OCI-LY7 (cell line): ENCODE measurements around the gene AHNAK2.

Experiments used
- CTCF ChIP-seq: fragments of 200-600 bp; sonication (generic); conservative IDR thresholded peaks from 2 replicates; pipeline ENCODE4 v1.5.1; 2014; ENCODE audit warnings: mild to moderate bottlenecking, antibody characterized with exemption, low read length, moderate library complexity, mixed read lengths
- EZH2phosphoT487 ChIP-seq: fragments of 200-600 bp; sonication (generic); IDR thresholded peaks from 2 replicates; pipeline ENCODE4 v1.6.1; 2018; ENCODE audit warnings: low read depth, borderline replicate concordance, mild to moderate bottlenecking, mixed run types, antibody characterized with exemption, low read length, moderate library complexity, mixed read lengths

DNA sequence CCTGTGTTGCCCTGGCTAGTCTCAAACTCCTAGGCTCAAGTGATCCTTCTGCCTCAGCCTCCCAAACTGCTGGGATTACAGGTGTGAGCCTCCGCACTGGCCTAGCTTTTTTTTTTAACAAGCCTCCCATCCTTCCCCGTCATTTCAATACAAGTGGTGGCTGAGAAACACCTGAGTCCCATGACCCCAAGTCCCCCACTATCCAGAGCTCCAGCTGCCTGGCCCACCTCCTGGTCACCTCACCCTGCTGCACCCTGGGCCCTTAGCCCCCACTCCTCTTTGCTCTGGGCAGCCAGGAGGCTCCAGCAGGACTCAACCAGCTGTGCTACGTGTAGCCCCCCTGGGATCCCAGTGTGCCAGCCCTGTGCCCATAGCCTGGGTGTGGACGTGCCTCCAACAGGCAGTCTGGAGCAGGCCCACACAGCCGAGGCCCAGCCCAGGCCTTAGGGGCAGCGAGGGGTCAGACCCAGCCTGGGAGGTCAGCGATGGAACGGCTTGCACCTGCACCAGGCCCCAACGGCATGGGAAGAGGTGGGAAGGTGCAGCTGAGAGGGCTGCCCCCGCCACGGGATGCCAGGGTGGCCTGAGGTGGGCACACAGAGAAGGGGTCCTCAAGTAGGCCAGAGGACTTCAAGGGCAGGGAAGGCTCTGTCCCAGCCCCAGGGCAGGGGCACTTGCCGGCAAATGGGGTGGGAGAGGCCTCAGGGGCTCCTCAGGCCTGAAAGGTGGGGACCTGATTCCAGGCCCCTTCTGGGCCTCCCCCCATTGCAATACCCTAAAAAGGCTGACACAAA is 6.5 kb downstream of the AHNAK2 start:
- TF ChIP-seq CTCF (no peak), EZH2phosphoT487 (no peak)
